ENCODE data around the gene STEEP1. TPM values are rescaled to one million over a fixed set of nuclear protein-coding genes. Genes with fewer than 3 reads are reported as not detected.

The STEEP1 gene
- 17.8 and 22.3 TPM in 2 replicates for total RNA-seq (2013; cell fraction: nucleolus; rRNA removed)
- total RNA-seq (2014; rRNA removed) (39.2 and 46.4 TPM in 2 replicates), total RNA-seq (2014; rRNA removed; fragmentation: Illumina TruSeq; extraction: Trizol) (51.8 and 53.8 TPM in 2 replicates), total RNA-seq (2021) (24.7 and 24.8 TPM in 2 replicates), polyA plus RNA-seq (2011; rRNA removed) (27.2 and 33.6 TPM in 2 replicates), polyA plus RNA-seq (2014; fragmentation: Illumina TruSeq; extraction: Trizol) (41.1 and 50.1 TPM in 2 replicates), polyA plus RNA-seq (2014; fragmentation: Nextera tagmentation; extraction: Ambion mirVana) (10 to 100 TPM; 15.1 to 17.8 TPM), polyA plus RNA-seq (2014; rRNA removed) (30.1 and 30.8 TPM in 2 replicates), polyA plus RNA-seq (2016; fragmentation: Nextera tagmentation; extraction: Ambion mirVana) (10 to 100 TPM; 18.5 to 21.7 TPM), polyA minus RNA-seq (2011; rRNA and poly(A)+ RNA removed) (21.9 and 26.7 TPM in 2 replicates), Bru-seq, nascent RNA (percentile 69 among the genes with signal in this experiment), BruChase-seq, experiment 1, labeled RNA remaining after a 6-hour chase (percentile 76 among the genes with signal in this experiment), BruChase-seq, experiment 2, labeled RNA remaining after a 2-hour chase (percentile 70 among the genes with signal in this experiment)
- polyA plus RNA-seq (2011; ENCODE audit: low read depth), result 13.5 TPM
- polyA plus RNA-seq (2011; cell fraction: cytosol; rRNA removed), result 18.8 and 19.8 TPM in 2 replicates
- 11.3 and 15.2 TPM in 2 replicates for polyA plus RNA-seq (2011; cell fraction: nucleus; rRNA removed)
- 21.3 and 22.1 TPM in 2 replicates for polyA plus RNA-seq (2012)
- 10.8 and 12.8 TPM in 2 replicates for polyA minus RNA-seq (2011; cell fraction: cytosol; rRNA and poly(A)+ RNA removed)
- 6.0 and 10.4 TPM in 2 replicates for polyA minus RNA-seq (2011; cell fraction: nucleus; rRNA and poly(A)+ RNA removed)
- long read RNA-seq, experiment 1, transcript CXorf56-204 (7 exons, 1,056 nt), result major isoform, 6 of 7 reads
- long read RNA-seq, experiment 1, partial matches to known transcripts, result 1 of 7 reads
- long read RNA-seq, experiment 1, other reads (novel, unspliced or antisense), result 0 of 7 reads
- long read RNA-seq, experiment 2, transcript CXorf56-204 (7 exons, 1,056 nt), result major isoform, 13 of 15 reads
- long read RNA-seq, experiment 2, partial matches to known transcripts, result 1 of 15 reads
- long read RNA-seq, experiment 2, other reads (novel, unspliced or antisense), result 1 of 15 reads

DNA sequence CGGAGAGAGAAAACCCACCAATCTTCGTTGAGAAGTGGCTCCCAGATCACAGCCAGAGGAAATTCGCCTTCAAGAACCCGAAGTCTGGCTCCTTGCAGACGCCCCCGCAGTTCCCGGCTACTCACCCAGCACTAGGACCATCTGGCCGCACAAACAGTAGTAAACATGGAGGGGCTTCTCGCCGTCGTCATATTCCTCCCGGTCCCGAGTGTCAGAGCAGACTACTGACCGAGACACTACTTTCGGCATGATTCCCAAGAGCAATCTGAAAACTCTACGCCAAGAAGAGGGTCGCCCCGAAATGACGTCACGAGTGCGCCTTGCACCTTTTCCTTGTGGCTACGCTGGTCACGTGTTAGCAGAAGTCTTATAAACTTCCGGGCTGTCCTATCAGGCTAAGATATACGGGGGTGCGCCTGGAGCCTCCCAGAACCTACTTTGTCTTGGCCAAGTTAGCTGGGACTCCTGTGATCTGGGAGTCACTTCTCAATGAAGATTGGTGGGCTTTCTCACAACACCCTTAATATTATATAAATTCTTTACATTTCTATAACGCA lies at the start of gene STEEP1:
TSS of gene STEEP1 (minus strand) at position 303 of the 557 bp plus-strand sequence. CDS start at position 249, 54 bp downstream.
- peak within 1 kb of the TSS; percentile 80 for H3K4me2 ChIP-seq (ENCODE audit: control insufficient read depth, insufficient read depth)
- POLR2A ChIA-PET, result interaction anchor here (1.0 kb wide), 1 partner anchor 9 kb away, joined by 4 read pairs; no protein-coding TSS in a partner anchor
- in situ Hi-C loops (cut with MboI) (no loop called here), intact Hi-C loops (cut with micrococcal nuclease; ENCODE audit: unreplicated experiment) (loop anchor here (1.0 kb wide), 1 partner anchor 9 kb away; the partner anchor contains the start of gene UBE2A)
- DNase-seq (ENCODE audit: low read depth, low spot score) (peak; percentile 71), ATAC-seq (peak; percentile 97), FAIRE-seq (peak; percentile 97)
- H3K9me3 ChIP-seq (replicated peaks; ENCODE audit: control insufficient read depth, insufficient read depth, low read length), result no peaks in the 10 kb centered on the region
- SMC1A ChIA-PET (ENCODE audit: uncharacterized antibody, unreplicated experiment), result interaction anchor here (1.0 to 1.9 kb wide), 2 partner anchors 9 to 16 kb away, joined by 3 to 15 read pairs; partner anchors contain the start of gene UBE2A
- no peaks in the 10 kb centered on the region for H3K4me1 ChIP-seq (ENCODE audit: control insufficient read depth, insufficient read depth, low read length)
- no peaks in the 10 kb centered on the region for H3K36me3 ChIP-seq (ENCODE audit: control insufficient read depth in 2 of 2, insufficient read depth in 2 of 2, low read length in 1 of 2)
- 21% methylated on average over 27 of the region's 27 CpGs for WGBS (ENCODE audit: insufficient coverage, insufficient replicate concordance, low lambda C conversion rate, missing lambda C conversion rate)
- RAD21 ChIA-PET (ENCODE audit: unreplicated experiment), result interaction anchor here (1.5 kb wide), 1 partner anchor 16 kb away, joined by 5 read pairs; no protein-coding TSS in a partner anchor
- peaks cover 11% of the 10 kb centered on the region for H3K79me2 ChIP-seq (ENCODE audit: control insufficient read depth, insufficient read depth, low read length)
- BruUV-seq (replicated peaks), result no TSS peak
- no peaks in the 10 kb centered on the region; a peak in 1 of 4 replicates for H3K27me3 ChIP-seq (replicated peaks in 1 of 2; ENCODE audit: control insufficient read depth in 2 of 2, insufficient read depth in 2 of 2, low read length in 1 of 2)
- H4K20me1 ChIP-seq (ENCODE audit: control insufficient read depth, insufficient read depth), result no peaks in the 10 kb centered on the region
- H2AFZ ChIP-seq (ENCODE audit: control insufficient read depth, low read depth, low read length), result peak within 1 kb of the TSS; percentile 45
- H3K4me3 ChIP-seq, result peak within 1 kb of the TSS; percentile 60
- peak within 1 kb of the TSS; percentile 69 for H3K9ac ChIP-seq (ENCODE audit: control insufficient read depth, insufficient read depth, low read length)
- CTCF ChIA-PET, result interaction anchor here (0.5 to 1.0 kb wide), 5 partner anchors 8 to 120 kb away, joined by 3 to 4 read pairs (median 3); no protein-coding TSS in a partner anchor
- peak within 1 kb of the TSS; percentile 50; the same call in 1 of the 2 replicates for H3K27ac ChIP-seq (ENCODE audit: control insufficient read depth, insufficient read depth)
- TF ChIP-seq BRCA1 (IDR thresholded peaks at IDR 0.05; ENCODE audit: low read depth, low read length) (no peak), ATF2 (IDR thresholded peaks at IDR 0.05; ENCODE audit: low read length) (0 out of 2 replicates have a peak, but pooled peaks have one; percentile 23), PML (IDR thresholded peaks at IDR 0.05; ENCODE audit: low read length) (peak; percentile 34; the same call in 1 of the 2 replicates), YY1 (IDR thresholded peaks at IDR 0.05; ENCODE audit: low read depth, low read length) (peak; percentile 50), FOXK2 (IDR thresholded peaks at IDR 0.05) (peak; percentile 93), SREBF1 (IDR thresholded peaks at IDR 0.05; ENCODE audit: low read length) (peak; percentile 89), NR2C2 (IDR thresholded peaks at IDR 0.05; ENCODE audit: borderline replicate concordance, control insufficient read depth, insufficient read length, low read depth) (no peak), JUND (IDR thresholded peaks at IDR 0.05; ENCODE audit: low read depth, low read length) (peak; percentile 95), MEF2B (IDR thresholded peaks at IDR 0.05; ENCODE audit: partially characterized antibody, poor library complexity, severe bottlenecking) (peak; percentile 33), SRF (IDR thresholded peaks at IDR 0.05; ENCODE audit: low read depth in 2 of 2, low read length in 2 of 2) (peak in 1 of 2 experiments; percentile 73; a peak in 2 of 4 replicates), BCLAF1 (IDR thresholded peaks at IDR 0.05) (peak; percentile 79; the same call in 1 of the 2 replicates), CHD2 (IDR thresholded peaks at IDR 0.05; ENCODE audit: borderline replicate concordance, low read depth, low read length) (no peak)
- TF ChIP-seq, protein P1, sequence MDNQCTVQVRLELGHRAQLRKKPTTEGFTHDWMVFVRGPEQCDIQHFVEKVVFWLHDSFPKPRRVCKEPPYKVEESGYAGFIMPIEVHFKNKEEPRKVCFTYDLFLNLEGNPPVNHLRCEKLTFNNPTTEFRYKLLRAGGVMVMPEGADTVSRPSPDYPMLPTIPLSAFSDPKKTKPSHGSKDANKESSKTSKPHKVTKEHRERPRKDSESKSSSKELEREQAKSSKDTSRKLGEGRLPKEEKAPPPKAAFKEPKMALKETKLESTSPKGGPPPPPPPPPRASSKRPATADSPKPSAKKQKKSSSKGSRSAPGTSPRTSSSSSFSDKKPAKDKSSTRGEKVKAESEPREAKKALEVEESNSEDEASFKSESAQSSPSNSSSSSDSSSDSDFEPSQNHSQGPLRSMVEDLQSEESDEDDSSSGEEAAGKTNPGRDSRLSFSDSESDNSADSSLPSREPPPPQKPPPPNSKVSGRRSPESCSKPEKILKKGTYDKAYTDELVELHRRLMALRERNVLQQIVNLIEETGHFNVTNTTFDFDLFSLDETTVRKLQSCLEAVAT (IDR thresholded peaks at IDR 0.05), result 0 out of 2 replicates have a peak, but pooled peaks have one; percentile 15

All from GM12878 (cell line).